GM12891 (cell line): ENCODE measurements around the gene TRIM8.
"Not testable (repeated sequence)": the region's sequence is repeated elsewhere in the genome, so short reads cannot be mapped to it uniquely, and the experiment has no call there.

Experiments
- DNase-seq: peaks from one replicate; pipeline ENCODE4 v3.0.0; 2011; ENCODE audit warnings: low spot score; ENCODE audit not compliant: insufficient read length
- FAIRE-seq: peaks from 2 replicates; lab custom pipeline; 2011; peaks lifted over from hg19 to GRCh38; lab: Jason Lieb, UNC
- PAX5 ChIP-seq: IDR thresholded peaks from 2 replicates; pipeline ENCODE4 v1.6.1; 2011; ENCODE audit warnings: low read length, moderate library complexity, mild to moderate bottlenecking; ENCODE audit not compliant: insufficient read depth, severe bottlenecking
- POLR2A ChIP-seq: IDR thresholded peaks from 2 replicates; pipeline ENCODE4 v1.6.1; 2011; ENCODE audit warnings: low read depth, low read length, control low read depth
- POLR2AphosphoS5 ChIP-seq: IDR thresholded peaks from 2 replicates; pipeline ENCODE4 v1.6.1; 2011; ENCODE audit warnings: low read depth, low read length, control low read depth
- POU2F2 ChIP-seq: IDR thresholded peaks from 2 replicates; pipeline ENCODE4 v1.6.1; 2011; ENCODE audit warnings: low read depth, mild to moderate bottlenecking, control low read depth, low read length, moderate library complexity
- SPI1 ChIP-seq: IDR thresholded peaks from 2 replicates; pipeline ENCODE4 v1.6.1; 2011; ENCODE audit warnings: low read depth, low read length, control low read depth
- TAF1 ChIP-seq: IDR thresholded peaks from 2 replicates; pipeline ENCODE4 v1.6.1; 2011; ENCODE audit warnings: low read depth, low read length, control low read depth

Gene TRIM8

DNA sequence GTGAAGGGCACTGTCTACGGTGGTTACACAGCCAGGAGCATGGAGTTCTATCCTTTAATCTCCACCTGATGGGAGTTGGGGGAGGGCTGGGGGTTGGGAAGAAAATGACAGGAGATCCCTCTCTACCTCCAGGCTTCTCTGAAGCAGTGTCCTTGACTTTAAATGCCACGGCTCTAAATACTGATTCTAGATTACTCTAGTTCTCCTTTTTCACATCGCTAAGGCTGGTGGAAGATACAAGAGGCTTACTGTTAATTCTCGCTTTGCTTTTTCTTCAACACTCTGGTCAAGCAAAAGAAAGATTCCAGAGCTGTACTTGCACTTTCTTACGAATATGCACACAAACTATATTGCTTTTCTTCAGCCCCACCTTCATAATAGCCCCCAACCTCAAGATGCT is 39.5 kb downstream of the TRIM8 start:
- no peak for DNase-seq
- no peak for FAIRE-seq

DNA sequence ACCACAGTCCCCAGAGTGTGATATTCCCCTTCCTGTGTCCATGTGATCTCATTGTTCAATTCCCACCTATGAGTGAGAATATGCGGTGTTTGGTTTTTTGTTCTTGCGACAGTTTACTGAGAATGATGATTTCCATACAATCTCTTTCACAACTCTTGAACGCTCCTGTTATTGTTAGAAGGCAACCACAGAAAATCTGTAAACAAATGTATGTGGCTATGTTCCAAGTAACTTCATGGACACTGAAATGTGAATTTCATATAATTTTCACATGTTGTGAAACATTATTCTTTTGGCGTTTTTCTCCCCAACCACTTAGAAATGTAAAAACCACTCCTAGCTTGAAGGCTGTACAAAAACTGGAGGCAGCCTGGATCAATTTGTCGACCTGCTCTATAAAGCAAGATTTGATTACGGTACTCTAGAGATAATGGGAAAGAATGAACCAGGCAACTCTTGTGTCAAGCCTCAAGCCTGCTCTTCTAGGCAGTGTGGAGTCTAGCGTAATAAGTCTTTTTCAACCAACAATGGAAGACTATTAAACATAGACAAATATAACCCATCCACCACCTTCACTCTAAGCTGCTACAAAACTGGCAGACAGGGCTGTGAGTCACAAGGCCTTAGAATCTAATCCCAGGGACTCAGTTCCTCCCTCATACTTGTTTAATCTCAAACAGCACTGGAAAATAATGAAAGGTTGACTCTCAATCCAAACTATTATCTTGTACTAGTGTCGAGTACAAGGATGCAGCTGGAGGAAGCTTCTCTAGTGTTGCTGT is 47.2 kb downstream of the TRIM8 start:
- DNase-seq = no peak
- no peak for TF ChIP-seq POU2F2
- TF ChIP-seq SPI1 = no peak
- no peak for TF ChIP-seq POLR2AphosphoS5
- TF ChIP-seq TAF1 = no peak
- no peak for TF ChIP-seq POLR2A
- no peak for TF ChIP-seq PAX5
- FAIRE-seq = no peak

More for the DNA sequence above, 39.5 kb downstream of the TRIM8 start:
- TF ChIP-seq SPI1 (no peak), POU2F2 (no peak), POLR2A (no peak), PAX5 (no peak), POLR2AphosphoS5 (no peak), TAF1 (no peak)

DNA sequence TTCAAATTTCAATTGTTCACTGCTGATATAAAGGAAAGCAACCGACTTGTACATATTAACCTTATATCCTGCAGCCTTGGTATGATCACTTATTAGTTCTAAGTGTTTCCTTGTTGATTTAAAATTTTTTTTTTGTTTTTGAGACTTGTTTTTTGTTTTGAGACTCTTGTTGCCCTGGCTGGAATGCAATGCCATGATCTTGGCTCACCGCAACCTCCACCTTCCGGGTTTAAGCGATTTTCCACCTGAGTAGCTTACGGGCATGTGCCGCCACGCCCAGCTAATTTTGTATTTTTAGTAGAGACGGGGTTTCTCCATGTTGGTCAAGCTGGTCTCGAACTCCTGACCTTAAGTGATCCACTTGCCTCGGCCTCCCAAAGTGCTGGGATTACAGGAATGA is 51.1 kb downstream of the TRIM8 start:
- FAIRE-seq, DNase-seq: not testable (repeated sequence)

DNA sequence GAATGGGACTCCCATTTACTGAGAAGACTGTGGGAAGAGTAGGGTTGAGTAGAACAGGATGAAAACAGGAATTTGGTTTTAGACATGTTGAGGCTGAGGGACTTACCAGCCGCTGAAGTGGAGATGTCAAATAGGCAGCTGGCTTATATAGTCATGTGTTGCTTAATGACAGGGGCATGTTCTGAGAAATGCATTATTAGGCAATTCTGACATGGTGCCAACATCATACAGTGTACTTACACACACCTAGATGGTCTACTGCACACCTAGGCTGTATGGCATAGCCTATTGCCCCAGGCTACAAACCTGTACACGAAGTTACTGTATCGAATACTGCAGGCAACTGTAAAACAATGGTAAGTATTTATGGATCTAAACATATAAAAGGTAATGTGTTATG is 52.5 kb downstream of the TRIM8 start:
- FAIRE-seq = peak; percentile 57
- TF ChIP-seq SPI1 (no peak), PAX5 (no peak)
- no peak for DNase-seq

DNA sequence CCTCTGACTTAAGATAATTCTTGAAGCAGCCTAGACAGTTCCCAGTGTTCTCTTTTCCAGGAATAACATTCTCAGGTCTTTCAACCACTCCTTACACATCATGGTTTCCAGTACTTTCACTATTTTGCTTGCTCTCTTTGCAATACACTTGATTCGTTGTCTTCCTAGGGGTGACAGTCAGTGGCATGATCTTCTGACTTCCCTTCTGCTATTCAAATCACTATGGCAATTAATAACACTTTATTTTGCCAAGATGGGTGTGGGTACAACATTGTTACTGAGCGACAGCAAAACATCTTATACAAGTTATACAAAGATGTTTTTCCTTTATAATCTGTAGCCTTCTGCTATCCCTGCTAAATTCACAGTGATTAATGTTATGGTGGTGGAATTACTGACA is 54.6 kb downstream of the TRIM8 start:
- DNase-seq (no peak), FAIRE-seq (no peak)
- TF ChIP-seq POU2F2 = no peak
- TF ChIP-seq SPI1 = no peak
- no peak for TF ChIP-seq POLR2A
- TF ChIP-seq PAX5 = no peak
- no peak for TF ChIP-seq TAF1
- TF ChIP-seq POLR2AphosphoS5 = no peak

DNA sequence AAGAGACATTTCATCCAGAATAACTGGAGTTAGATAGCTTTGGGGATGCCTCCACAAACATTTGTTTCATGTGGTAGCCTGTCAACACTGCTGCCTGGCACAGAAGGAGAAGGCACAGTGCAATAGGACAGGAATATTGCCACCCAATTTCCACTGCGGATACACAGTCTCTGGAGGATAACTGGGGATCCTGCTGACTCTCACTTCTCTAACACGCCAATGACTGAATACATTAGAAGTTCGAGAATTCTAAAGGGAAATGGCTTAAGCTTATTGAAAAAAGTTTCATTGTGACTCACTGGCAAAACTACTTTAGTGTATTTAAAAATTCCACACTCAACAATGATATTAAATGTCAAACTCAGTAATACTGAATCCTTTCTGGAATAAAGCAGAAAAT is 57.0 kb downstream of the TRIM8 start:
- TF ChIP-seq SPI1 (0 out of 2 replicates have a peak, but pooled peaks have one; percentile 53), POLR2AphosphoS5 (no peak)
- FAIRE-seq = no peak
- no peak for DNase-seq

DNA sequence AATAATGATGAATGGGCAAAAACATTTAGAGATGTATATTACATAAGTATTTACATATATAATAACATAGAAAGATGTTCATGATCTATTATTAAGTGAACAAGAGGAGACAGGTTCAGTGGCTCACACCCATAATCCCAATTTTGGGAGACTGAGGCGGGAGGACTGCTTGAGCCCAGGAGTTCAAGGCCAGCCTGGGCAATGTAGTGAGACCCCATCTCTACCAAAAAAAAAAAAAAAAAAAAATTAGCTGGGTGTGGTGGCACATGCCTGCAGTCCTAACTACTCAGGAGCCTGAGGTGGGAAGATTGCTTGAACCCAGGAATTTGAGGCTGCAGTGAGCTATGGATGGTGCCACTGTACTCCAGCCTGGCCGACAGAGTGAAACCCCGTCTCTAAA is 57.5 kb downstream of the TRIM8 start:
- FAIRE-seq = no peak
- TF ChIP-seq PAX5 (no peak), POLR2AphosphoS5 (no peak), POLR2A (no peak), POU2F2 (no peak)

DNA sequence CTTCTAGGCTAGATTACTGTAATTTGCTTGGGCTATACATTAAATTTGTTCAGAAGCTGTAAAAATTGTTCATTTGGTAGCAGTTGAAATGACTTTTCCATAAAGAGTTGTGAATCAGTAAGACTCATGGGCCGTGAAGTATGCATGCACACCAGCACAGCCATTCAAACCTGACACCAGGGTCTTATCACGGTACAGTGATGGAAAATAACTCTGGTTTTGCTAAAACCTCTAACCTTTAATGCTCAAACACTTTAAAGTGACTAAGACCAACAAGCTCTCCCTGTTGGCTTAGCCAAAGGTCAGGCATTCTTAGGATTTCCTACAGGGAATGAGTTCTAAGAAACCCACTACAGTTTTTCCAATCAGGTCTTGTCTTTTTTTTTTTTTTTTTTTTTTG is 58.5 kb downstream of the TRIM8 start:
- no peak for TF ChIP-seq POLR2A
- no peak for TF ChIP-seq TAF1
- no peak for TF ChIP-seq SPI1
- no peak for TF ChIP-seq POLR2AphosphoS5
- no peak for TF ChIP-seq POU2F2
- no peak for TF ChIP-seq PAX5
- FAIRE-seq = no peak

More for the DNA sequence above, 57.5 kb downstream of the TRIM8 start:
- DNase-seq = no peak

DNA sequence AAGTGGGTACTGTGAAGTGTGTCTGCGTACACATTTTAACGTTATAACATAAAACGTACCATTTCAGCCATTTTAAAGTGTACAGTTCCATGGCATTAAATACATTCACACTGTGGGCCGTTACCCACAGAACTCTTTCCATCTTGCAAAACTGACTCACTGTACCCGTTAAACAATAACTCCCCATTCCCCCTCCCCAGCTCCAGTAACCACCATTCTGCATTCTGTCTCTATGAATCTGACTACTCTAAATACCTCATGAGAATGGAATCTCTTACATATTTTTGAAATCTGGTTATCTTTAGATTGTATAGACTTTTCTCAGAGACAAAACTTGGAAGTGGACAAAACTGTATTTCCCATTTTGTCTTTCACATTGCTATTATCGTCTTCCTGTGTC is 60.6 kb downstream of the TRIM8 start:
- FAIRE-seq (peak; percentile 20), DNase-seq (no peak)
- no peak for TF ChIP-seq PAX5
- TF ChIP-seq SPI1 = no peak
- TF ChIP-seq POU2F2 = no peak
- TF ChIP-seq POLR2AphosphoS5 = no peak

More for the DNA sequence above, 58.5 kb downstream of the TRIM8 start:
- no peak for DNase-seq

DNA sequence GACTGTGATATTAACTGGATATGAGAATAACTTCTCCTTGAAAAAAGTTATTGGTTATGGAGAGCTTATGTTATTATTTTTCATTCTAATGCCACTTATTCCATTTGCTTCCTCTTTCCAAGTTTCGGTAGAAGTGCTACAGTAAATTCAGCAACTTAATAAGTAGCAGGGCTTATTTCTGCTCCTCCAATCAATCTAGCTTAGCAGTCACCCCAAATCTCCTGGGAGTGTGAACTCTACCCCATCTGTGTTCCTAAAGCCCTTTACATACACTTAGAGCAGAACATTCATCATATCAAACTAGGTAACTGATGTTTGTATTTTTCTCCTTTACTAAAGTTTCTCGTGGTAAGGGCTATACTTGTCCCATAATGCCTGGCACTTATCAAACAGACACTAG is 61.3 kb downstream of the TRIM8 start:
- FAIRE-seq = no peak
- no peak for DNase-seq
- TF ChIP-seq SPI1 = no peak
- TF ChIP-seq PAX5 = no peak
- no peak for TF ChIP-seq POLR2AphosphoS5
- no peak for TF ChIP-seq POLR2A
- no peak for TF ChIP-seq POU2F2
- TF ChIP-seq TAF1 = no peak
